ENCODE results near the gene PCIF1. TPM values are rescaled to one million over a fixed set of nuclear protein-coding genes. Genes with fewer than 3 reads are reported as not detected.
"Not testable (repeated sequence)": the region's sequence is repeated elsewhere in the genome, so short reads cannot be mapped to it uniquely, and the experiment has no call there.

PCIF1 gene
- total RNA-seq, 2 experiments from 2014 or later: 24.0 to 27.4 TPM

GRCh38 chr20:45927071-45927878, 7.2 kb upstream of the PCIF1 start:
- Mint-ChIP-seq H3K27ac (no peak overlapping the region), H3K36me3 (ENCODE audit: low read depth) (no peaks in the 10 kb centered on the region), H3K27me3 (no peaks in the 10 kb centered on the region), H3K9me3 (ENCODE audit: low read depth) (no peaks in the 10 kb centered on the region), H3K4me1 (peaks cover 2% of the 10 kb centered on the region), H3K4me3 (no peak overlapping the region)
- intact Hi-C loops (cut with DNase I, micrococcal nuclease): no loop called here
- POLR2A ChIA-PET: interaction anchor here (0.6 kb wide), 1 partner anchor 9 kb away, joined by 5 read pairs; no protein-coding TSS in a partner anchor
- CTCF ChIA-PET: interaction anchor here (1.2 to 1.4 kb wide), 3 partner anchors 9 to 60 kb away, joined by 3 to 4 read pairs (median 3); no protein-coding TSS in a partner anchor
- no peak for DNase-seq
- no peak for ATAC-seq

- CTCF ChIA-PET: interaction anchor here (0.8 kb wide), 1 partner anchor 11 kb away, joined by 5 read pairs; no protein-coding TSS in a partner anchor
- intact Hi-C loops (cut with DNase I, micrococcal nuclease); H3K27ac Mint-ChIP-seq; H3K4me3 Mint-ChIP-seq; H3K9me3 Mint-ChIP-seq (ENCODE audit: low read depth); DNase-seq; ATAC-seq; H3K36me3 Mint-ChIP-seq (ENCODE audit: low read depth); H3K27me3 Mint-ChIP-seq; POLR2A ChIA-PET: not testable (repeated sequence)
- peaks cover 11% of the 10 kb centered on the region for H3K4me1 Mint-ChIP-seq
These were observed 2.8 kb upstream of the PCIF1 start for GRCh38 chr20:45931680-45932079.

- Mint-ChIP-seq H3K36me3 (ENCODE audit: low read depth) (peaks cover 12% of the 10 kb centered on the region), H3K27me3 (no peaks in the 10 kb centered on the region), H3K9me3 (ENCODE audit: low read depth) (no peaks in the 10 kb centered on the region), H3K27ac (peak overlapping the region; percentile 99), H3K4me3 (peak overlapping the region; percentile 97), H3K4me1 (peaks cover 26% of the 10 kb centered on the region)
- ATAC-seq (peak; percentile 43), DNase-seq (peak; percentile 81)
- ChIA-PET CTCF (interaction anchor here (0.6 to 5.2 kb wide), 14 partner anchors 11 to 110 kb away, joined by 3 to 42 read pairs (median 4); partner anchors contain the start of genes CTSA, NEURL2, ZNF335 and ZSWIM1), POLR2A (interaction anchor here (0.7 to 3.1 kb wide), 7 partner anchors 10 to 53 kb away, joined by 3 to 45 read pairs (median 8); partner anchors contain the start of genes CTSA, ZNF335 and ZSWIM1)
- intact Hi-C loops (cut with DNase I, micrococcal nuclease): loop anchor here (1.0 to 2.0 kb wide), 5 partner anchors 43 to 142 kb away; partner anchors contain the start of genes CTSA (in 1 of the 2), DNTTIP1 (in 1 of the 2), NEURL2 (in 1 of the 2) and UBE2C (in 1 of the 2)
These were observed 1.0 kb upstream of the PCIF1 start for GRCh38 chr20:45933266-45934045.

GRCh38 chr20:45934046-45934585, 367 bp upstream of the PCIF1 start:
- peak; percentile 9 for ATAC-seq
- POLR2A ChIA-PET: interaction anchor here (0.5 to 3.1 kb wide), 11 partner anchors 11 to 135 kb away, joined by 3 to 45 read pairs (median 6); partner anchors contain the start of genes ACOT8, ZNF335, ZSWIM1 and ZSWIM3
- intact Hi-C loops (cut with DNase I, micrococcal nuclease): loop anchor here (1.0 to 2.0 kb wide), 5 partner anchors 43 to 143 kb away; partner anchors contain the start of genes CTSA (in 1 of the 2), DNTTIP1 (in 1 of the 2), NEURL2 (in 1 of the 2) and UBE2C (in 1 of the 2)
- Mint-ChIP-seq H3K9me3 (ENCODE audit: low read depth) (no peaks in the 10 kb centered on the region), H3K36me3 (ENCODE audit: low read depth) (peaks cover 16% of the 10 kb centered on the region), H3K4me3 (peak overlapping the region; percentile 97), H3K27ac (peak overlapping the region; percentile 99), H3K27me3 (no peaks in the 10 kb centered on the region), H3K4me1 (peaks cover 27% of the 10 kb centered on the region)
- CTCF ChIA-PET: interaction anchor here (0.6 to 5.2 kb wide), 10 partner anchors 10 to 110 kb away, joined by 3 to 42 read pairs (median 5); partner anchors contain the start of genes CTSA, NEURL2, ZNF335 and ZSWIM1
- DNase-seq: no peak

- Mint-ChIP-seq H3K27me3 (no peaks in the 10 kb centered on the region), H3K36me3 (ENCODE audit: low read depth) (peaks cover 25% of the 10 kb centered on the region), H3K9me3 (ENCODE audit: low read depth) (no peaks in the 10 kb centered on the region), H3K4me1 (peaks cover 27% of the 10 kb centered on the region), H3K4me3 (peak overlapping the region; percentile 97), H3K27ac (peak overlapping the region; percentile 92)
- ATAC-seq (no peak), DNase-seq (no peak)
- ChIA-PET POLR2A (interaction anchor here (0.6 to 3.1 kb wide), 11 partner anchors 9 to 153 kb away, joined by 3 to 45 read pairs (median 4); partner anchors contain the start of genes ACOT8, ZNF335 and ZSWIM3), CTCF (interaction anchor here (1.0 to 5.2 kb wide), 4 partner anchors 15 to 111 kb away, joined by 3 to 42 read pairs (median 4); partner anchors contain the start of gene ZNF335)
- intact Hi-C loops (cut with DNase I, micrococcal nuclease): loop anchor here (1.0 to 2.0 kb wide), 15 partner anchors 24 to 572 kb away; partner anchors contain the start of genes ACOT8 (in 2 of the 2), CTSA (in 2 of the 2), NEURL2 (in 2 of the 2) and UBE2C (in 2 of the 2)
These were observed 1.0 kb downstream of the PCIF1 start for GRCh38 chr20:45935416-45936046.

- intact Hi-C loops (cut with DNase I, micrococcal nuclease): no loop called here
- peaks cover 25% of the 10 kb centered on the region for H3K36me3 Mint-ChIP-seq (ENCODE audit: low read depth)
- peaks cover 27% of the 10 kb centered on the region for H3K4me1 Mint-ChIP-seq
- DNase-seq: no peak
- CTCF ChIA-PET: interaction anchor here (0.7 to 5.2 kb wide), 2 partner anchors 32 to 57 kb away, joined by 3 to 42 read pairs; partner anchors contain the start of gene ZNF335
- H3K27me3 Mint-ChIP-seq: no peaks in the 10 kb centered on the region
- H3K4me3 Mint-ChIP-seq: no peak overlapping the region
- ATAC-seq: no peak
- no peaks in the 10 kb centered on the region for H3K9me3 Mint-ChIP-seq (ENCODE audit: low read depth)
- POLR2A ChIA-PET: interaction anchor here (0.6 to 1.6 kb wide), 2 partner anchors 32 to 184 kb away, joined by 3 to 8 read pairs; no protein-coding TSS in a partner anchor
- H3K27ac Mint-ChIP-seq: peak overlapping the region; percentile 73
These were observed 3.3 kb downstream of the PCIF1 start for GRCh38 chr20:45937765-45938164.

- H3K9me3 Mint-ChIP-seq (ENCODE audit: low read depth): no peaks in the 10 kb centered on the region
- H3K27ac Mint-ChIP-seq: peak overlapping the region; percentile 73
- no peak for DNase-seq
- H3K36me3 Mint-ChIP-seq (ENCODE audit: low read depth): peaks cover 28% of the 10 kb centered on the region
- CTCF ChIA-PET: interaction anchor here (2.1 kb wide), 1 partner anchor 30 kb away, joined by 7 read pairs; no protein-coding TSS in a partner anchor
- intact Hi-C loops (cut with DNase I, micrococcal nuclease): no loop called here
- no peak for ATAC-seq
- H3K4me1 Mint-ChIP-seq: peaks cover 26% of the 10 kb centered on the region
- no peak overlapping the region for H3K4me3 Mint-ChIP-seq
- no peaks in the 10 kb centered on the region for H3K27me3 Mint-ChIP-seq
- POLR2A ChIA-PET: no interaction called here
These were observed 4.4 kb downstream of the PCIF1 start for GRCh38 chr20:45938727-45939438.

GRCh38 chr20:45940053-45940452, 5.6 kb downstream of the PCIF1 start:
- no peak for ATAC-seq
- Mint-ChIP-seq H3K27me3 (no peaks in the 10 kb centered on the region), H3K27ac (no peak overlapping the region), H3K9me3 (ENCODE audit: low read depth) (no peaks in the 10 kb centered on the region), H3K4me1 (peaks cover 34% of the 10 kb centered on the region), H3K36me3 (ENCODE audit: low read depth) (peaks cover 36% of the 10 kb centered on the region), H3K4me3 (no peak overlapping the region)
- no peak for DNase-seq
- CTCF ChIA-PET: interaction anchor here (0.7 to 2.1 kb wide), 2 partner anchors 11 to 29 kb away, joined by 3 to 7 read pairs; no protein-coding TSS in a partner anchor
- POLR2A ChIA-PET: no interaction called here
- intact Hi-C loops (cut with DNase I, micrococcal nuclease): no loop called here

GRCh38 chr20:45940469-45940868, 6.0 kb downstream of the PCIF1 start:
- POLR2A ChIA-PET: no interaction called here
- CTCF ChIA-PET: interaction anchor here (0.7 to 2.1 kb wide), 2 partner anchors 10 to 29 kb away, joined by 3 to 7 read pairs; no protein-coding TSS in a partner anchor
- H3K9me3 Mint-ChIP-seq (ENCODE audit: low read depth): no peaks in the 10 kb centered on the region
- ATAC-seq (no peak), DNase-seq (no peak)
- H3K4me3 Mint-ChIP-seq: no peak overlapping the region
- peaks cover 37% of the 10 kb centered on the region for H3K36me3 Mint-ChIP-seq (ENCODE audit: low read depth)
- H3K27ac Mint-ChIP-seq: no peak overlapping the region
- peaks cover 34% of the 10 kb centered on the region for H3K4me1 Mint-ChIP-seq
- no peaks in the 10 kb centered on the region for H3K27me3 Mint-ChIP-seq
- intact Hi-C loops (cut with DNase I, micrococcal nuclease): no loop called here
